ENCODE measurements around the gene MGRN1.

MGRN1 gene

GRCh38 chr16:4655801-4656200, 31.2 kb downstream of the MGRN1 start:
- H3K27ac ChIP-seq (ENCODE audit: insufficient read depth in 1 of 2, low read depth in 1 of 2, low read length in 2 of 2, poor library complexity in 1 of 2, severe bottlenecking in 2 of 2), result no peak overlapping the region
- H3K27me3 ChIP-seq (replicated peaks in 2 of 5; ENCODE audit: control insufficient read depth in 4 of 5, insufficient read depth in 5 of 5, low read length in 4 of 5), result no peaks in the 10 kb centered on the region
- CTCF ChIA-PET, result interaction anchor here (1.5 kb wide), 1 partner anchor 38 kb away, joined by 5 read pairs; no protein-coding TSS in a partner anchor
- H3K9me3 ChIP-seq (ENCODE audit: control extremely low read depth in 1 of 5, control insufficient read depth in 4 of 5, insufficient read depth in 2 of 5, low read depth in 1 of 5, low read length in 4 of 5), result no peaks in the 10 kb centered on the region
- no peak overlapping the region for H3K4me3 ChIP-seq (ENCODE audit: control insufficient read depth in 1 of 7, extremely low read depth in 1 of 7, insufficient read depth in 4 of 7, low read depth in 2 of 7, low read length in 6 of 7)
- H3K4me1 ChIP-seq (ENCODE audit: control extremely low read depth in 1 of 4, control insufficient read depth in 4 of 4, insufficient read depth in 4 of 4, low read length in 3 of 4), result peaks cover 0 to 18% (median 13%) of the 10 kb centered on the region in 4 experiments
- H3K36me3 ChIP-seq (ENCODE audit: control insufficient read depth in 4 of 4, insufficient read depth in 4 of 4, low read length in 3 of 4), result peaks cover 8 to 82% (median 55%) of the 10 kb centered on the region in 4 experiments
- WGBS (ENCODE audit: insufficient coverage), result 94% methylated on average over 3 of the region's 6 CpGs
- DNase-seq, result no peak
- POLR2A ChIA-PET, result interaction anchor here (0.7 kb wide), 1 partner anchor 40 kb away, joined by 3 read pairs; no protein-coding TSS in a partner anchor

GRCh38 chr16:4656221-4656620, 31.6 kb downstream of the MGRN1 start:
- Histone ChIP-seq H3K9me3 (ENCODE audit: control extremely low read depth in 1 of 5, control insufficient read depth in 4 of 5, insufficient read depth in 2 of 5, low read depth in 1 of 5, low read length in 4 of 5) (no peaks in the 10 kb centered on the region), H3K27me3 (replicated peaks in 2 of 5; ENCODE audit: control insufficient read depth in 4 of 5, insufficient read depth in 5 of 5, low read length in 4 of 5) (no peaks in the 10 kb centered on the region), H3K4me1 (ENCODE audit: control extremely low read depth in 1 of 4, control insufficient read depth in 4 of 4, insufficient read depth in 4 of 4, low read length in 3 of 4) (peaks cover 0 to 22% (median 17%) of the 10 kb centered on the region in 4 experiments), H3K4me3 (ENCODE audit: control insufficient read depth in 1 of 7, extremely low read depth in 1 of 7, insufficient read depth in 4 of 7, low read depth in 2 of 7, low read length in 6 of 7) (no peak overlapping the region), H3K36me3 (ENCODE audit: control insufficient read depth in 4 of 4, insufficient read depth in 4 of 4, low read length in 3 of 4) (peaks cover 7 to 79% (median 52%) of the 10 kb centered on the region in 4 experiments), H3K27ac (ENCODE audit: insufficient read depth in 1 of 2, low read depth in 1 of 2, low read length in 2 of 2, poor library complexity in 1 of 2, severe bottlenecking in 2 of 2) (no peak overlapping the region)
- ChIA-PET POLR2A (no interaction called here), CTCF (interaction anchor here (1.0 to 1.5 kb wide), 2 partner anchors 13 to 39 kb away, joined by 3 to 5 read pairs; no protein-coding TSS in a partner anchor)
- 95% methylated on average over 11 of the region's 12 CpGs for WGBS (ENCODE audit: insufficient coverage)
- no peak for DNase-seq

GRCh38 chr16:4656695-4657686, 32.4 kb downstream of the MGRN1 start:
- 99% methylated on average over 16 of the region's 25 CpGs for WGBS (ENCODE audit: insufficient coverage)
- Histone ChIP-seq H3K9me3 (ENCODE audit: control extremely low read depth in 1 of 5, control insufficient read depth in 4 of 5, insufficient read depth in 2 of 5, low read depth in 1 of 5, low read length in 4 of 5) (no peaks in the 10 kb centered on the region), H3K4me1 (ENCODE audit: control extremely low read depth in 1 of 4, control insufficient read depth in 4 of 4, insufficient read depth in 4 of 4, low read length in 3 of 4) (peaks cover 0 to 29% (median 25%) of the 10 kb centered on the region in 4 experiments), H3K4me3 (ENCODE audit: control insufficient read depth in 1 of 7, extremely low read depth in 1 of 7, insufficient read depth in 4 of 7, low read depth in 2 of 7, low read length in 6 of 7) (no peak overlapping the region), H3K36me3 (ENCODE audit: control insufficient read depth in 4 of 4, insufficient read depth in 4 of 4, low read length in 3 of 4) (peaks cover 6 to 79% (median 47%) of the 10 kb centered on the region in 4 experiments), H3K27ac (ENCODE audit: insufficient read depth in 1 of 2, low read depth in 1 of 2, low read length in 2 of 2, poor library complexity in 1 of 2, severe bottlenecking in 2 of 2) (no peak overlapping the region), H3K27me3 (replicated peaks in 2 of 5; ENCODE audit: control insufficient read depth in 4 of 5, insufficient read depth in 5 of 5, low read length in 4 of 5) (no peaks in the 10 kb centered on the region)
- ChIA-PET CTCF (interaction anchor here (1.0 to 1.4 kb wide), 2 partner anchors 14 to 149 kb away, joined by 3 to 5 read pairs; no protein-coding TSS in a partner anchor), POLR2A (no interaction called here)
- DNase-seq, result no peak

- DNase-seq, result no peak
- H3K27ac ChIP-seq (ENCODE audit: insufficient read depth in 1 of 2, low read depth in 1 of 2, low read length in 2 of 2, poor library complexity in 1 of 2, severe bottlenecking in 2 of 2), result no peak overlapping the region
- ChIA-PET CTCF (interaction anchor here (1.1 to 2.3 kb wide), 4 partner anchors 10 to 148 kb away, joined by 3 to 8 read pairs (median 6); no protein-coding TSS in a partner anchor), POLR2A (no interaction called here)
- H3K4me3 ChIP-seq (ENCODE audit: control insufficient read depth in 1 of 7, extremely low read depth in 1 of 7, insufficient read depth in 4 of 7, low read depth in 2 of 7, low read length in 6 of 7), result no peak overlapping the region
- H3K4me1 ChIP-seq (ENCODE audit: control extremely low read depth in 1 of 4, control insufficient read depth in 4 of 4, insufficient read depth in 4 of 4, low read length in 3 of 4), result peaks cover 5 to 56% (median 51%) of the 10 kb centered on the region in 4 experiments
- H3K36me3 ChIP-seq (ENCODE audit: control insufficient read depth in 4 of 4, insufficient read depth in 4 of 4, low read length in 3 of 4), result peaks cover 6 to 70% (median 27%) of the 10 kb centered on the region in 4 experiments
- no peaks in the 10 kb centered on the region for H3K27me3 ChIP-seq (replicated peaks in 2 of 5; ENCODE audit: control insufficient read depth in 4 of 5, insufficient read depth in 5 of 5, low read length in 4 of 5)
- no peaks in the 10 kb centered on the region for H3K9me3 ChIP-seq (ENCODE audit: control extremely low read depth in 1 of 5, control insufficient read depth in 4 of 5, insufficient read depth in 2 of 5, low read depth in 1 of 5, low read length in 4 of 5)
- 95% methylated on average over 24 of the region's 29 CpGs for WGBS (ENCODE audit: insufficient coverage)
Measured at GRCh38 chr16:4659363-4660353, 35.0 kb downstream of the MGRN1 start.

GRCh38 chr16:4660454-4661007, 35.9 kb downstream of the MGRN1 start:
- H3K9me3 ChIP-seq (ENCODE audit: control extremely low read depth in 1 of 5, control insufficient read depth in 4 of 5, insufficient read depth in 2 of 5, low read depth in 1 of 5, low read length in 4 of 5), result no peaks in the 10 kb centered on the region
- peaks cover 5 to 65% (median 60%) of the 10 kb centered on the region in 4 experiments for H3K4me1 ChIP-seq (ENCODE audit: control extremely low read depth in 1 of 4, control insufficient read depth in 4 of 4, insufficient read depth in 4 of 4, low read length in 3 of 4)
- H3K27ac ChIP-seq (ENCODE audit: insufficient read depth in 1 of 2, low read depth in 1 of 2, low read length in 2 of 2, poor library complexity in 1 of 2, severe bottlenecking in 2 of 2), result peak overlapping the region in 1 of 2 experiments; percentile 15
- CTCF ChIA-PET, result interaction anchor here (1.3 to 2.3 kb wide), 4 partner anchors 10 to 22 kb away, joined by 4 to 8 read pairs (median 8); no protein-coding TSS in a partner anchor
- POLR2A ChIA-PET, result interaction anchor here (1.0 kb wide), 1 partner anchor 41 kb away, joined by 3 read pairs; no protein-coding TSS in a partner anchor
- H3K27me3 ChIP-seq (replicated peaks in 2 of 5; ENCODE audit: control insufficient read depth in 4 of 5, insufficient read depth in 5 of 5, low read length in 4 of 5), result no peaks in the 10 kb centered on the region
- peak; percentile 75 to 94 (median 81) for DNase-seq
- WGBS (ENCODE audit: insufficient coverage), result 26% methylated on average over 15 of the region's 18 CpGs
- peak overlapping the region in 1 of 7 experiments; percentile 16 for H3K4me3 ChIP-seq (ENCODE audit: control insufficient read depth in 1 of 7, extremely low read depth in 1 of 7, insufficient read depth in 4 of 7, low read depth in 2 of 7, low read length in 6 of 7)
- H3K36me3 ChIP-seq (ENCODE audit: control insufficient read depth in 4 of 4, insufficient read depth in 4 of 4, low read length in 3 of 4), result peaks cover 6 to 63% (median 20%) of the 10 kb centered on the region in 4 experiments

GRCh38 chr16:4661661-4662060, 37.0 kb downstream of the MGRN1 start:
- peak; percentile 85 to 98 (median 97) for DNase-seq
- no peaks in the 10 kb centered on the region for H3K27me3 ChIP-seq (replicated peaks in 2 of 5; ENCODE audit: control insufficient read depth in 4 of 5, insufficient read depth in 5 of 5, low read length in 4 of 5)
- H3K4me3 ChIP-seq (ENCODE audit: control insufficient read depth in 1 of 7, extremely low read depth in 1 of 7, insufficient read depth in 4 of 7, low read depth in 2 of 7, low read length in 6 of 7), result peak overlapping the region in 2 of 7 experiments; percentile 12 to 20
- CTCF ChIA-PET, result interaction anchor here (1.3 to 2.1 kb wide), 4 partner anchors 12 to 21 kb away, joined by 4 to 8 read pairs (median 7); no protein-coding TSS in a partner anchor
- H3K36me3 ChIP-seq (ENCODE audit: control insufficient read depth in 4 of 4, insufficient read depth in 4 of 4, low read length in 3 of 4), result peaks cover 0 to 59% (median 16%) of the 10 kb centered on the region in 4 experiments
- H3K9me3 ChIP-seq (ENCODE audit: control extremely low read depth in 1 of 5, control insufficient read depth in 4 of 5, insufficient read depth in 2 of 5, low read depth in 1 of 5, low read length in 4 of 5), result no peaks in the 10 kb centered on the region
- POLR2A ChIA-PET, result interaction anchor here (0.8 to 1.0 kb wide), 3 partner anchors 12 to 43 kb away, joined by 3 read pairs; no protein-coding TSS in a partner anchor
- peaks cover 5 to 76% (median 67%) of the 10 kb centered on the region in 4 experiments for H3K4me1 ChIP-seq (ENCODE audit: control extremely low read depth in 1 of 4, control insufficient read depth in 4 of 4, insufficient read depth in 4 of 4, low read length in 3 of 4)
- H3K27ac ChIP-seq (ENCODE audit: insufficient read depth in 1 of 2, low read depth in 1 of 2, low read length in 2 of 2, poor library complexity in 1 of 2, severe bottlenecking in 2 of 2), result no peak overlapping the region
- WGBS (ENCODE audit: insufficient coverage), result 5% methylated on average over 10 of the region's 11 CpGs

Measured in common myeloid progenitor, CD34-positive (primary cell).